ENCODE results near the gene FBXO30. TPM values are rescaled to one million over a fixed set of nuclear protein-coding genes. Genes with fewer than 3 reads are reported as not detected.

Gene FBXO30
- total RNA-seq, 1 experiment from 2014 or later: 12.2 TPM

DNA sequence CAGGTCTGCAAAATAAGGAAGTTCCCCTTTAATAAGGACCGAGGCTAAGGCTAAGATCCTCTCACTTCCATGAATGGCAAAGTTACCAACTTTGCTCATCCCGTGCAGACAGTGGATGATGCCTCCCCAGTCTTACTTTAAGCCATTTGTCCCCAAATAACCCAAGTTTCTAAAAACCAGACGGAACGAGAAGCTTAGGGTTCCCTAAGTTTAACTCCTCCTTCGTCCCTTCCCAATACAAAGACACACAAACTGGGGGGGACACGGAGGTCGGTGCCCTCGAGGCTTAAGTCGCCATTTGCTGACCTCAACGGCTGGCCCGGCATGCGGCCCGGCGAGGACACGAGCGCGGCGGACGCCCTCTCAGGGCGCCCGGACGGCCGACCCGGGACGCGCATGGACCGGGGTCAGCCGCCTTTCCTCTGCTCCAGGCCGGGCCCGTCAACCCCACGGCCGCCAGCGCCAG is 527 bp downstream of the FBXO30 start:
- POLR2A ChIA-PET (ENCODE audit: low non-redundant PET): no interaction called here
- no peaks in the 10 kb centered on the region for H3K9me3 ChIP-seq (ENCODE audit: low read depth, low read length, poor library complexity, severe bottlenecking)
- peaks cover 22% of the 10 kb centered on the region for H3K4me1 ChIP-seq (ENCODE audit: insufficient read depth, low read length, poor library complexity, severe bottlenecking)
- H3K36me3 ChIP-seq (ENCODE audit: insufficient read depth, low read length, poor library complexity, severe bottlenecking): no peaks in the 10 kb centered on the region
- peak; percentile 76 for DNase-seq (ENCODE audit: low spot score)
- CTCF ChIA-PET: no interaction called here
- intact Hi-C loops (cut with micrococcal nuclease; ENCODE audit: unreplicated experiment): loop anchor here (2.0 kb wide), 1 partner anchor 79 kb away; the partner anchor contains the start of gene EPM2A
- H3K27ac ChIP-seq (ENCODE audit: low read depth, low read length, poor library complexity, severe bottlenecking): peak overlapping the region; percentile 87
- no TSS peak for BruUV-seq (replicated peaks)
- H3K4me3 ChIP-seq (ENCODE audit: low read depth, low read length, poor library complexity, severe bottlenecking): peak overlapping the region; percentile 84
- TF ChIP-seq, protein P1, sequence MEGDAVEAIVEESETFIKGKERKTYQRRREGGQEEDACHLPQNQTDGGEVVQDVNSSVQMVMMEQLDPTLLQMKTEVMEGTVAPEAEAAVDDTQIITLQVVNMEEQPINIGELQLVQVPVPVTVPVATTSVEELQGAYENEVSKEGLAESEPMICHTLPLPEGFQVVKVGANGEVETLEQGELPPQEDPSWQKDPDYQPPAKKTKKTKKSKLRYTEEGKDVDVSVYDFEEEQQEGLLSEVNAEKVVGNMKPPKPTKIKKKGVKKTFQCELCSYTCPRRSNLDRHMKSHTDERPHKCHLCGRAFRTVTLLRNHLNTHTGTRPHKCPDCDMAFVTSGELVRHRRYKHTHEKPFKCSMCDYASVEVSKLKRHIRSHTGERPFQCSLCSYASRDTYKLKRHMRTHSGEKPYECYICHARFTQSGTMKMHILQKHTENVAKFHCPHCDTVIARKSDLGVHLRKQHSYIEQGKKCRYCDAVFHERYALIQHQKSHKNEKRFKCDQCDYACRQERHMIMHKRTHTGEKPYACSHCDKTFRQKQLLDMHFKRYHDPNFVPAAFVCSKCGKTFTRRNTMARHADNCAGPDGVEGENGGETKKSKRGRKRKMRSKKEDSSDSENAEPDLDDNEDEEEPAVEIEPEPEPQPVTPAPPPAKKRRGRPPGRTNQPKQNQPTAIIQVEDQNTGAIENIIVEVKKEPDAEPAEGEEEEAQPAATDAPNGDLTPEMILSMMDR (conservative IDR thresholded peaks at IDR 0.05; ENCODE audit: low read depth, low read length): no peak
- no peak for TF ChIP-seq EZH2 (IDR thresholded peaks at IDR 0.05; ENCODE audit: borderline replicate concordance, low read depth, low read length, poor library complexity, severe bottlenecking)
- no peaks in the 10 kb centered on the region for H3K27me3 ChIP-seq (replicated peaks; ENCODE audit: insufficient read depth, low read depth, low read length, poor library complexity)

GRCh38 chr6:145813285-145814034 is 1.1 kb downstream of the FBXO30 start:
- no peak for TF ChIP-seq EZH2 (IDR thresholded peaks at IDR 0.05; ENCODE audit: borderline replicate concordance, low read depth, low read length, poor library complexity, severe bottlenecking)
- TF ChIP-seq, protein P1 (conservative IDR thresholded peaks at IDR 0.05; ENCODE audit: low read depth, low read length): no peak
- Histone ChIP-seq H3K4me3 (ENCODE audit: low read depth, low read length, poor library complexity, severe bottlenecking) (peak overlapping the region; percentile 84), H3K9me3 (ENCODE audit: low read depth, low read length, poor library complexity, severe bottlenecking) (no peaks in the 10 kb centered on the region), H3K27ac (ENCODE audit: low read depth, low read length, poor library complexity, severe bottlenecking) (peak overlapping the region; percentile 87), H3K27me3 (replicated peaks; ENCODE audit: insufficient read depth, low read depth, low read length, poor library complexity) (no peaks in the 10 kb centered on the region), H3K4me1 (ENCODE audit: insufficient read depth, low read length, poor library complexity, severe bottlenecking) (peaks cover 23% of the 10 kb centered on the region), H3K36me3 (ENCODE audit: insufficient read depth, low read length, poor library complexity, severe bottlenecking) (no peaks in the 10 kb centered on the region)
- intact Hi-C loops (cut with micrococcal nuclease; ENCODE audit: unreplicated experiment): loop anchor here (2.0 kb wide), 1 partner anchor 79 kb away; the partner anchor contains the start of gene EPM2A
- peak; percentile 48 for DNase-seq (ENCODE audit: low spot score)
- BruUV-seq (replicated peaks): TSS peak; percentile 40
- ChIA-PET POLR2A (ENCODE audit: low non-redundant PET) (no interaction called here), CTCF (no interaction called here)

- ChIA-PET CTCF (no interaction called here), POLR2A (ENCODE audit: low non-redundant PET) (interaction anchor here (0.6 kb wide), 1 partner anchor 67 kb away, joined by 3 read pairs; no protein-coding TSS in a partner anchor)
- Histone ChIP-seq H3K27me3 (replicated peaks; ENCODE audit: insufficient read depth, low read depth, low read length, poor library complexity) (no peaks in the 10 kb centered on the region), H3K4me3 (ENCODE audit: low read depth, low read length, poor library complexity, severe bottlenecking) (no peak overlapping the region), H3K9me3 (ENCODE audit: low read depth, low read length, poor library complexity, severe bottlenecking) (no peaks in the 10 kb centered on the region), H3K4me1 (ENCODE audit: insufficient read depth, low read length, poor library complexity, severe bottlenecking) (peaks cover 24% of the 10 kb centered on the region), H3K27ac (ENCODE audit: low read depth, low read length, poor library complexity, severe bottlenecking) (no peak overlapping the region), H3K36me3 (ENCODE audit: insufficient read depth, low read length, poor library complexity, severe bottlenecking) (no peaks in the 10 kb centered on the region)
- no TSS peak for BruUV-seq (replicated peaks)
- intact Hi-C loops (cut with micrococcal nuclease; ENCODE audit: unreplicated experiment): no loop called here
- TF ChIP-seq, protein P1 (conservative IDR thresholded peaks at IDR 0.05; ENCODE audit: low read depth, low read length): no peak
- no peak for TF ChIP-seq EZH2 (IDR thresholded peaks at IDR 0.05; ENCODE audit: borderline replicate concordance, low read depth, low read length, poor library complexity, severe bottlenecking)
- no peak for DNase-seq (ENCODE audit: low spot score)
Observed at GRCh38 chr6:145811741-145812140, 2.9 kb downstream of the FBXO30 start.

Measured in A673 (cell line).